Glutamatergic neuron (in vitro differentiated cells): ENCODE measurements around the gene TAC1. TPM values are rescaled to one million over a fixed set of nuclear protein-coding genes. Genes with fewer than 3 reads are reported as not detected.
"Not testable (repeated sequence)": the region's sequence is repeated elsewhere in the genome, so short reads cannot be mapped to it uniquely, and the experiment has no call there.

Source experiments
- DNase-seq: peaks from one replicate; pipeline ENCODE4 v3.0.0; 2022
- H3K27ac Mint-ChIP-seq: one replicate; pipeline ENCODE4 v1.8.0; 2020; ENCODE audit warnings: mild to moderate bottlenecking, mixed read lengths, inconsistent platforms; ENCODE audit not compliant: unreplicated experiment
- H3K27me3 Mint-ChIP-seq: one replicate; pipeline ENCODE4 v1.8.0; 2020; ENCODE audit warnings: mild to moderate bottlenecking, moderate library complexity, mixed read lengths, inconsistent platforms; ENCODE audit not compliant: unreplicated experiment
- H3K36me3 Mint-ChIP-seq: one replicate; pipeline ENCODE4 v1.8.0; 2020; ENCODE audit warnings: mild to moderate bottlenecking, mixed read lengths, inconsistent platforms; ENCODE audit not compliant: unreplicated experiment
- H3K4me1 Mint-ChIP-seq: one replicate; pipeline ENCODE4 v1.8.0; 2020; ENCODE audit warnings: mild to moderate bottlenecking, low read depth, mixed read lengths, inconsistent platforms; ENCODE audit not compliant: unreplicated experiment
- H3K4me3 Mint-ChIP-seq: one replicate; pipeline ENCODE4 v1.8.0; 2020; ENCODE audit warnings: mild to moderate bottlenecking, mixed read lengths, inconsistent platforms; ENCODE audit not compliant: unreplicated experiment
- H3K9me3 Mint-ChIP-seq: one replicate; pipeline ENCODE4 v1.8.0; 2020; ENCODE audit warnings: mild to moderate bottlenecking, moderate library complexity, mixed read lengths, inconsistent platforms; ENCODE audit not compliant: unreplicated experiment
- CTCF ChIP-seq: fragments of 200-600 bp; sonication (generic); IDR thresholded peaks from one replicate; pipeline ENCODE4 v1.5.0; 2021; ENCODE audit not compliant: partially characterized antibody, unreplicated experiment
- total RNA-seq: library from RNA; stranded (reverse); fragmentation: NEBNext Ultra II Directional; extraction: Animal tissue kit (Norgen Biotek cat#: 25700); gene quantifications from one replicate; pipeline ENCODE4 v1.2.1, GENCODE V29; 2021; ENCODE audit not compliant: unreplicated experiment

Gene TAC1
- total RNA-seq, 1 donor from 2014 or later, result 12.1 TPM

- TF ChIP-seq CTCF, result no peak
- H3K27me3 Mint-ChIP-seq, result no peaks in the 10 kb centered on the region
- H3K9me3 Mint-ChIP-seq, result no peaks in the 10 kb centered on the region
- no peak for DNase-seq
- no peak overlapping the region for H3K4me3 Mint-ChIP-seq
- no peak overlapping the region for H3K27ac Mint-ChIP-seq
- no peaks in the 10 kb centered on the region for H3K36me3 Mint-ChIP-seq
- no peaks in the 10 kb centered on the region for H3K4me1 Mint-ChIP-seq
Observed at GRCh38 chr7:97771576-97771975, 39.7 kb downstream of the TAC1 start.

GRCh38 chr7:97772045-97772901, 40.4 kb downstream of the TAC1 start:
- TF ChIP-seq CTCF, result no peak
- Mint-ChIP-seq H3K27me3 (no peaks in the 10 kb centered on the region), H3K36me3 (no peaks in the 10 kb centered on the region), H3K9me3 (no peaks in the 10 kb centered on the region), H3K4me3 (no peak overlapping the region), H3K27ac (no peak overlapping the region), H3K4me1 (no peaks in the 10 kb centered on the region)
- DNase-seq, result no peak

GRCh38 chr7:97786398-97786797, 54.5 kb downstream of the TAC1 start:
- H3K27me3 Mint-ChIP-seq, H3K4me3 Mint-ChIP-seq, H3K27ac Mint-ChIP-seq, H3K4me1 Mint-ChIP-seq, DNase-seq, H3K36me3 Mint-ChIP-seq, H3K9me3 Mint-ChIP-seq: not testable (repeated sequence)

Other genes starting within 250 kb of the TAC1 start
- 281 TPM for gene ASNS, start 140.3 kb downstream of the TAC1 start, total RNA-seq